SH-SY5Y (cell line): ENCODE results near the gene MYH7B.

Experiments used
- GATA2 ChIP-seq: IDR thresholded peaks from 2 replicates; pipeline ENCODE4 v1.6.1; 2011; ENCODE audit warnings: mild to moderate bottlenecking, low read depth, low read length
- GATA3 ChIP-seq: IDR thresholded peaks from 2 replicates; pipeline ENCODE4 v1.6.1; 2011; ENCODE audit warnings: low read depth, mild to moderate bottlenecking, low read length, moderate library complexity

GRCh38 chr20:34996243-34997028 is 40.8 kb downstream of the MYH7B start:
- TF ChIP-seq GATA2 (no peak), GATA3 (no peak)
